Hematopoietic multipotent progenitor cell treated with erythropoietin and hydrocortisone succinate and interleukin-3 and kit ligand, for 8 days (in vitro differentiated cells): ENCODE measurements around the gene BRAF.
"Not testable (repeated sequence)": the region's sequence is repeated elsewhere in the genome, so short reads cannot be mapped to it uniquely, and the experiment has no call there.

Experiments used
- DNase-seq: peaks from one replicate; pipeline ENCODE4 v3.0.0-alpha.2; 2015

Gene BRAF

GRCh38 chr7:140873434-140873833 lies 51.3 kb downstream of the BRAF start:
- peak; percentile 62 for DNase-seq

- no peak for DNase-seq
These were observed 54.7 kb downstream of the BRAF start for GRCh38 chr7:140870003-140870402.

- DNase-seq: no peak
These were observed 55.3 kb downstream of the BRAF start for GRCh38 chr7:140869430-140869829.

GRCh38 chr7:140867467-140868462 lies 57.0 kb downstream of the BRAF start:
- no peak for DNase-seq

GRCh38 chr7:140866926-140867325 lies 57.8 kb downstream of the BRAF start:
- DNase-seq: no peak

GRCh38 chr7:140864732-140865131 lies 60.0 kb downstream of the BRAF start:
- no peak for DNase-seq

GRCh38 chr7:140863867-140864266 lies 60.9 kb downstream of the BRAF start:
- no peak for DNase-seq

GRCh38 chr7:140863184-140863583 lies 61.5 kb downstream of the BRAF start:
- DNase-seq: peak; percentile 32

GRCh38 chr7:140857048-140857447 lies 67.7 kb downstream of the BRAF start:
- no peak for DNase-seq

GRCh38 chr7:140841166-140841715 lies 83.5 kb downstream of the BRAF start:
- DNase-seq: no peak

- no peak for DNase-seq
These were observed 93.0 kb downstream of the BRAF start for GRCh38 chr7:140831724-140832123.

GRCh38 chr7:140829720-140830119 lies 95.0 kb downstream of the BRAF start:
- no peak for DNase-seq

GRCh38 chr7:140828741-140829140 lies 96.0 kb downstream of the BRAF start:
- DNase-seq: no peak

GRCh38 chr7:140817383-140817782 lies 107.3 kb downstream of the BRAF start:
- not testable (repeated sequence) for DNase-seq

GRCh38 chr7:140810830-140811556 lies 113.7 kb downstream of the BRAF start:
- DNase-seq: peak; percentile 80

- DNase-seq: no peak
These were observed 114.3 kb downstream of the BRAF start for GRCh38 chr7:140810385-140810784.

- DNase-seq: no peak
These were observed 145.8 kb downstream of the BRAF start for GRCh38 chr7:140778975-140779374.

- DNase-seq: no peak
These were observed 146.2 kb downstream of the BRAF start for GRCh38 chr7:140778568-140778967.

GRCh38 chr7:140774371-140774770 lies 150.4 kb downstream of the BRAF start:
- DNase-seq: no peak

- DNase-seq: no peak
These were observed 151.6 kb downstream of the BRAF start for GRCh38 chr7:140773104-140773503.

- DNase-seq: no peak
These were observed 152.9 kb downstream of the BRAF start for GRCh38 chr7:140771826-140772225.

GRCh38 chr7:140769852-140770251 lies 154.9 kb downstream of the BRAF start:
- no peak for DNase-seq

- no peak for DNase-seq
These were observed 157.3 kb downstream of the BRAF start for GRCh38 chr7:140767418-140767817.

GRCh38 chr7:140765441-140765840 lies 159.3 kb downstream of the BRAF start:
- DNase-seq: not testable (repeated sequence)
